Stimulated activated CD4-positive, alpha-beta T cell treated with anti-CD3 and anti-CD28 coated beads, Interleukin-15, amount 100 ng/mL, for 24 hours (primary cell): ENCODE measurements around the gene PAX5.
"Not testable (repeated sequence)": the region's sequence is repeated elsewhere in the genome, so short reads cannot be mapped to it uniquely, and the experiment has no call there.

Experiments
- DNase-seq: peaks from one replicate; pipeline ENCODE4 v3.0.0-alpha.2; 2020

PAX5 gene

GRCh38 chr9:36872641-36873040 is 161.4 kb downstream of the PAX5 start:
- no peak for DNase-seq

- no peak for DNase-seq
Measured at GRCh38 chr9:36871606-36872005, 162.5 kb downstream of the PAX5 start.

DNA sequence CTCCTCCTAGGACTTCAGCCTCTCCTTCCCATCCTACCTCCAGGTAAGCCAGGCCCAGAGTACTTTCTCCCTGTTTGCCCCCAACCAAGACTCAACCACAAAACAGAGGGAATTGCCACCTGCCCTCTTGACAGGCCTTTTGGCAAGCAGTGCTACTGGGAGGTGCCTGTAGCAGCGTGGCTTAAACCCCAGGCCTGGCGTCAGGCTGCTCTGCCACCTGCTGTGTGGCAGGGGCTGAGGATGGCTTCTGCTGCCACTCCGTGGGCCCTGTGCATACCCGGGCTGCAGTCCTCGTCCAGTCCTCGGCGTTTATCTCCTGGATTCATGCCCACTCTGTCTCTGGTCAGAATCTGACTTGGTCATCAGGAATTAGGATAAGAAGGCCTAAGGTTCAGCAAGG is 163.1 kb downstream of the PAX5 start:
- no peak for DNase-seq

- not testable (repeated sequence) for DNase-seq
Measured at GRCh38 chr9:36869605-36870004, 164.5 kb downstream of the PAX5 start.

- no peak for DNase-seq
Measured at GRCh38 chr9:36868586-36869282, 165.3 kb downstream of the PAX5 start.

DNA sequence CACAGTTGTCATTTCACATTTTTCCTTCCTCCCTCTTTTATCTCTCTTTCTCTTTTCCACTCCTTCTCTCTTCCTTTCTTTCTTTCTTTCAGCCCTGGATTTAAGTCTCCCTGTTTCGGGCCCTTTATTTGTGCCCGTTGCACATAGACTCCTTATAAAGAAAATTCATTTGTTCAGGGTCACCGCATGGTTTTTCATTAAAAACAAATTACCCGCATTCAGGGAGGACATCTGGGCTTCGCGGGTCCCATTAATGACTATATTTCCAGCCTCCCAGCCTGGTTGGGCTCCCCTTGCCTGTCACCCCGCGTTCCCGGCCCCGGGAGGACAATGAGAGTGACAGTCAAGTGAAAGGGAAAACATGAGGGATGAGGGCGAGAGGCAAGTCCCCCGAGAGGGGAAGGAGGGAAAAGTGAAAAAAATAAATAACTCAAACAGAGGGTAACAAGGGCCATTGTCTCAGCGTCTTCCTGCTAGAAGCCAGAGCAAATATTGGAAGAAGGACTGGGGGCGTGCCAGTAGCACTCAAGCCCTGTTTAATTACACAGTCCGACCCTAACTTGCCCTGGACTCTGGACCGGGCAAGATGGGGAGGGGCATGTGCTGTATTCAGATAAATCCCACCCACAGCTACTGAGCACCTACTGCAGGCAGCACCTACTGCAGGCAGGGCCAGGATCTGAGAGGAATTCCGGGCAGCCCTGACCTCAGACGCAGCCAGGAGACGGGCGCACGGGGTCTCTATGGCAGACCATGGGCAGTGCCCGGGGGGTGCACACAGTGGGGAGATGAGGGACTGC is 166.2 kb downstream of the PAX5 start:
- DNase-seq, result no peak

- no peak for DNase-seq
Measured at GRCh38 chr9:36867241-36867640, 166.8 kb downstream of the PAX5 start.

DNA sequence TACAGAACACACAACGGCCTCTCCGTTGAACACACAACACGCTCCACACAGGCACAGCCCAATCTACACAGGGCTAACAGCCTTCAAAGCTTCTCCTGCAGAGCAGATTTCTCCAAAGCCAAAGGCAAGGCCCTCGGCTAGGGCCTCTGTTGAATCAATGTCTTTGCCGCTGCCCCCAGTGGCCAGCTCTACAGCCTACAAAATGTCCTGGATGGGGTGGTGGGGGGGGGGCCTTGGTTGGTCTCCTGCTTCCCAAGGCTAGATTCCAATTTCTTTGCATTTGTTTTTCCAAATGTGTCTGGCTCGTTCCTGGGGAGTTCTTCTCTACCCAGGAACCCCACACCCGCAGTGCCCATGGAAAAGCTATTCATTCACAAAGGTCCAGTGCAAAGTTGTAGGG is 167.2 kb downstream of the PAX5 start:
- DNase-seq, result no peak

GRCh38 chr9:36865731-36866635 is 168.1 kb downstream of the PAX5 start:
- no peak for DNase-seq

- DNase-seq, result no peak
Measured at GRCh38 chr9:36864491-36865410, 169.3 kb downstream of the PAX5 start.

- DNase-seq, result peak; percentile 32
Measured at GRCh38 chr9:36862206-36863145, 171.6 kb downstream of the PAX5 start.

- no peak for DNase-seq
Measured at GRCh38 chr9:36861528-36862205, 172.4 kb downstream of the PAX5 start.

DNA sequence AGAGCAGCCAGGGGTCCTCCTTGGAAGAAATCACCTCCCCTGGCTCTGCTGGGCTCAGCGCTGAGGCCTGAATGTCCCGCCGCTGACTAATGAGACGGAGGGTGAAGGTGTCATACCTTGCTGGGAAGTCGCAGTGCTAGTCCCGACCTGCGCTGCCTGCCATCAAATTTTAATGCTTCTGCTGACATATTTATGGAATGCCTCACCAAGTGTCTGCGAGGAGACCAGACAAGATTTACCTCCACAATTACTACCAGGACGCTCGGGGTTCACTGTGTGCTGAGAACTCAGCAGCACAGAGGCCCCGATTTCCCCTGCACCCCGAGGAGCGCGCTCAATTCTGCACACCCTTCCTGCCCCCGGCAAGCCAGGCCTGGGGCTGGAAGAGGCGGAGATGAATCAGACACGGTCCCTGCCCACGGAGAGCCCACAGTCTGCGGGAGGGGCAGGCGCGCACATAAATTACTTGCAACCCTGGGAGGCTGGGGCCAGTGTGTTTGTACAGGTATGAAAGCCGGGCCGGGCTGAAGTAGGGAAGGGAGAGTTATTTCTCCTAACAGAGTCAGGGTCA is 175.2 kb downstream of the PAX5 start:
- DNase-seq, result no peak

GRCh38 chr9:36855448-36856315 is 178.4 kb downstream of the PAX5 start:
- peak; percentile 57 for DNase-seq

GRCh38 chr9:36854751-36855150 is 179.3 kb downstream of the PAX5 start:
- no peak for DNase-seq

DNA sequence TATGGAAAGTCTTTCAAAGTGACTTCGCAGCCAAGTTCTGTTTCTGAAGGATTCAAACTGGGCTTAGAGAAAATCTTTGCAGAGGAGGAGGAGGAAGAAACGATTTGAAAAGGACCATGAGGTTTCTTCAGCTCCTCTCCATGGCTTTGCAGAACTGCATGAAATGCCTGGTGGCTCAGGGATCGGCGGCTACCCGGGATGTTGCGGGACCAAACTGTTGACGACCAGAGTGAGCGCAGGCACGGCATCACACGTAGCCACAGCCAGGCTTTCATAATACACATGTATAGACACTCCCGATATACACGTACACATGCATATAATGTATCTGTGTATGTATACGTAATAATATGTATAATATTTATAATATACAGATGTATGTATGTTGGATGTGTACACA is 180.0 kb downstream of the PAX5 start:
- no peak for DNase-seq

DNA sequence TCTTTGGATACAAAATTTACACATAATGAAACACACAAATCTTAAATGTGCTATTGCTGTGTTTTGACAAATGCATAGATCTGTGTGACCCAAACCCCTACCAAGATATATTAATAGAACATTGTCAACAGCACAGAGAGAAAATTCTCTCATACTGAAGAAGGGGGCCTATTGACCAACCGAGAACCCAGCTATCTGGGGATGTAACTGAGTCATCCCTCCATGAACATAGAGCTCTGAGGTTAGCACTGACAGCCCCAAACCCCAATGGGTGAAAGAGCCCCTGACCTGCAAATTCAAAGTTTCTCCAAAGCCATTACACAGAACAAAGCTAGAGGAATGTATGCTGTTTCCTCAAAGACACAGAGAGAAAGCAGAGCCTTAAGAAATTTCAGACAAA is 180.8 kb downstream of the PAX5 start:
- no peak for DNase-seq

DNA sequence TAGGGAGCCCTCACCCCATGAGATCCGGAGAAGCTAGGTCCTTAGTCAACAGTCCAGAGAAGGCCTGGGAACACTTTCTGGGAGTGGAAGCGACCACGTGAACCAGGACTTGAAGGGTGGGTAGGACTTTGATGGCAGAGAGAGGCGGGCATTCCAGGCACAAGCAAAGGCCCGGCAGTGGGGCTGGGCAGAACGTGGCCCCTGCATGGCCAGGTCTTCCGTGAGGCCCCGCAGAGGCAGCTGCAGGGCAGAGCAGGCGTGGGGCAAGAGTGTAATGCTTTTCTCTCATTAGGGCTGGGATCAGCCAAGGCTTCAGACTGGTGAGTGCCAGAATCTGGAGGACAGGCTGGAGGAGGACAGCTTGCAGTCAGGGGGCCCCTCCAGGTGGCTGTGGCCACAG is 184.1 kb downstream of the PAX5 start:
- no peak for DNase-seq

GRCh38 chr9:36848946-36849345 is 185.1 kb downstream of the PAX5 start:
- no peak for DNase-seq
